ENCODE results near the gene FHAD1.
A peak's percentile ranks its signal among the peaks of the same experiment; 100 is the strongest.
"Not testable (repeated sequence)": the region's sequence is repeated elsewhere in the genome, so short reads cannot be mapped to it uniquely, and the experiment has no call there.

The FHAD1 gene

DNA sequence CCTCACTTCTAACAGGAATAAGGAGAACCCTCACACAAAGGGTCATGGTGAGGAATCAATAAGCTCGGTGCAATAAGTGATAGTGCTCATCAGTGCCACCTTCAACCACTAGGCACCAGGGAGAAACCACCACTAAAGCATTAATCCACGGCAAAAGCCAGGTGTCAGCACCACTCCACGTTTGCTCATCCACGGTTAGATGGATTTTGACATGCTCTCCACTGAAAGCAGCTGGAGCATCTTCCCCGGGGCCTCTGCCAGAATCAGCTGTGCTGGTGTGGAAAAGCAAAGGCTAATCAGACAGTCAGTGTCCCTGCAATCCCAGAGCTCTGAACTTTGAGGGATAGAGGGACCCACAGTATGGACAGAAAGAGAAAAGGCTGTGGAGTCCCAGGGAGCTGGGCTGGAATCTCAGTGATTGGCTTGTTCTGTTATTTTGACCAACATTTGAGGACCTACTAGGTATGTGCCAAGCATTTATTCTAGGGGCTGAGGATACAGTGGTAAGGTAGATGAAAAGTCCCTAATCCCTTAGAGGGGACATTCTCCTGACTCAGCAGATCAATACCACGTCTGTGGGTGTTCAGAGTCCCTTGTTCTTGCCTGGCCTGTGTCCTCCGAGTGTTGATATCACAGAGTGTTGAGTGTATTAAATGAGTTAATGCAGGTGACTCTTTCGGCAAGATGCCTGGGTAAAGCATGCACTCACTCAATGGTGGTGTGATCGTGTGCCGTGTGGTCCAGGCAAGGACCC is 41.3 kb downstream of the FHAD1 start:
- no peak overlapping the region for H3K4me3 ChIP-seq (ENCODE audit: low read depth, low read length)
- H3K27me3 ChIP-seq (replicated peaks), result no peaks in the 10 kb centered on the region
- TF ChIP-seq, protein P1, sequence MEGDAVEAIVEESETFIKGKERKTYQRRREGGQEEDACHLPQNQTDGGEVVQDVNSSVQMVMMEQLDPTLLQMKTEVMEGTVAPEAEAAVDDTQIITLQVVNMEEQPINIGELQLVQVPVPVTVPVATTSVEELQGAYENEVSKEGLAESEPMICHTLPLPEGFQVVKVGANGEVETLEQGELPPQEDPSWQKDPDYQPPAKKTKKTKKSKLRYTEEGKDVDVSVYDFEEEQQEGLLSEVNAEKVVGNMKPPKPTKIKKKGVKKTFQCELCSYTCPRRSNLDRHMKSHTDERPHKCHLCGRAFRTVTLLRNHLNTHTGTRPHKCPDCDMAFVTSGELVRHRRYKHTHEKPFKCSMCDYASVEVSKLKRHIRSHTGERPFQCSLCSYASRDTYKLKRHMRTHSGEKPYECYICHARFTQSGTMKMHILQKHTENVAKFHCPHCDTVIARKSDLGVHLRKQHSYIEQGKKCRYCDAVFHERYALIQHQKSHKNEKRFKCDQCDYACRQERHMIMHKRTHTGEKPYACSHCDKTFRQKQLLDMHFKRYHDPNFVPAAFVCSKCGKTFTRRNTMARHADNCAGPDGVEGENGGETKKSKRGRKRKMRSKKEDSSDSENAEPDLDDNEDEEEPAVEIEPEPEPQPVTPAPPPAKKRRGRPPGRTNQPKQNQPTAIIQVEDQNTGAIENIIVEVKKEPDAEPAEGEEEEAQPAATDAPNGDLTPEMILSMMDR (IDR thresholded peaks at IDR 0.05; ENCODE audit: low read depth, low read length, missing control alignments), result peak; percentile 33
- H3K36me3 ChIP-seq (replicated peaks), result no peaks in the 10 kb centered on the region
- DNase-seq, result no peak
- in situ Hi-C loops (cut with HindIII; ENCODE audit: low pct_ligation_motif_present, low sequenced_read_pairs), result no loop called here
- no peak overlapping the region for H3K27ac ChIP-seq

DNA sequence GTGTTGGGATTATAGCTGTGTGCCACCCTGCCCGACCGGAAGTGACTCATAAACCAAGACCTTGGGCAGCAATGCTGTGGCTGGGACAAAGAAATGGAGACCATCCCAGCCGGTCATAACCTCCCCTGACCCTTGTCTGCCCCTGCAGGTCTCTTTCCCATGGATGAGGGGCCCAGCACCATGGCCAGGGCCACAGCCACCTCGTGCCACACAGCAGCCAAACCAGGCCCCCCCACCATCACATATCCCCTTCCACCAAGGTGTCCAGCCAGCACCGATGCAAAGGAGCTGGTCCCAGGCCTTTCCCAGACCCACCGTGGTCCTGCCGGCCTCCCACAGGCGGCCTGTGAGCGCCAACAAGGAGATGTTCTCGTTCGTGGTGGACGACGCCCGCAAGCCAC is 42.2 kb downstream of the FHAD1 start:
- TF ChIP-seq, protein P1 (IDR thresholded peaks at IDR 0.05; ENCODE audit: low read depth, low read length, missing control alignments), result no peak
- Histone ChIP-seq H3K4me3 (ENCODE audit: low read depth, low read length) (no peak overlapping the region), H3K27me3 (replicated peaks) (no peaks in the 10 kb centered on the region), H3K27ac (no peak overlapping the region), H3K36me3 (replicated peaks) (no peaks in the 10 kb centered on the region)
- in situ Hi-C loops (cut with HindIII; ENCODE audit: low pct_ligation_motif_present, low sequenced_read_pairs), result no loop called here
- no peak for DNase-seq

DNA sequence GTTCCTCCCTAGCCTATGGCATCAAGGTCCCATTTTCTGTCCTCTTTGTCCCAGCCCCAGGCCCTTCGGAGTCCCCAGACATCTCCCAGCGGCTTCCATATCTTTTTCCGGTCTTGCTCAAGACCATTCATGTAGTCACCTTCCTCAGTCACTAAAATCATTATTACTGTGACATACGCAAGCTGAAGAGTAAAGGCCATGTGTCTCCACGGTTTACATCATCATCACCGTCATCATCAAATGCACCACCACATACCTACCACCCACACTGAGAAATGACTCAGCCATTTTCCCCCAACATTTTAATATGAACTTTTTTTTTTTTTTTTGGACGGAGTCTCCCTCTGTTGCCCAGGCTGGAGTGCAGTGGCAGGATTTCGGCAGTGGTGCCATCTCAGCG is 43.4 kb downstream of the FHAD1 start:
- in situ Hi-C loops (cut with HindIII; ENCODE audit: low pct_ligation_motif_present, low sequenced_read_pairs), result no loop called here
- Histone ChIP-seq H3K27me3 (replicated peaks) (no peaks in the 10 kb centered on the region), H3K4me3 (ENCODE audit: low read depth, low read length) (no peak overlapping the region), H3K27ac (no peak overlapping the region), H3K36me3 (replicated peaks) (no peaks in the 10 kb centered on the region)
- TF ChIP-seq, protein P1 (IDR thresholded peaks at IDR 0.05; ENCODE audit: low read depth, low read length, missing control alignments), result no peak
- peak; percentile 83 for DNase-seq

DNA sequence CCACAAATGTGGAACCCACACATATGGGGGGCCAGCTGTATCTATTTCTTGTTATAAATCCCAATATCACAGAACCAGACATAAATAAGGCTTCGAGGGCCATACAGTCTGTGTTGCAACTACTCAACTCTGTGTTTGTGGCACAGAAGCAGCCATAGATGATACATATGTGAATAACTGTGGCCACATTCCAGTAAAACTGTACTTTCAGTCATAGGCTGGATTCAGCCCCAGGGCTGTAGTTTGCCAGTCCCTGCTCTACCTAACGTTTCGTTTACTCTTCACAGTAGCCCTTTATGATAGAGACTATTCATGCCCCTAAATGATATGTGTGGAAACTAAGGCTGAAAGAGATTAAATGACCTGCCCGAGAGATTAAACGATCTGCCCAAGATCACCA is 48.7 kb downstream of the FHAD1 start:
- in situ Hi-C loops (cut with HindIII; ENCODE audit: low pct_ligation_motif_present, low sequenced_read_pairs), result no loop called here
- Histone ChIP-seq H3K27me3 (replicated peaks) (no peaks in the 10 kb centered on the region), H3K27ac (no peak overlapping the region), H3K4me3 (ENCODE audit: low read depth, low read length) (no peak overlapping the region), H3K36me3 (replicated peaks) (no peaks in the 10 kb centered on the region)
- DNase-seq, result no peak
- TF ChIP-seq, protein P1 (IDR thresholded peaks at IDR 0.05; ENCODE audit: low read depth, low read length, missing control alignments), result no peak

DNA sequence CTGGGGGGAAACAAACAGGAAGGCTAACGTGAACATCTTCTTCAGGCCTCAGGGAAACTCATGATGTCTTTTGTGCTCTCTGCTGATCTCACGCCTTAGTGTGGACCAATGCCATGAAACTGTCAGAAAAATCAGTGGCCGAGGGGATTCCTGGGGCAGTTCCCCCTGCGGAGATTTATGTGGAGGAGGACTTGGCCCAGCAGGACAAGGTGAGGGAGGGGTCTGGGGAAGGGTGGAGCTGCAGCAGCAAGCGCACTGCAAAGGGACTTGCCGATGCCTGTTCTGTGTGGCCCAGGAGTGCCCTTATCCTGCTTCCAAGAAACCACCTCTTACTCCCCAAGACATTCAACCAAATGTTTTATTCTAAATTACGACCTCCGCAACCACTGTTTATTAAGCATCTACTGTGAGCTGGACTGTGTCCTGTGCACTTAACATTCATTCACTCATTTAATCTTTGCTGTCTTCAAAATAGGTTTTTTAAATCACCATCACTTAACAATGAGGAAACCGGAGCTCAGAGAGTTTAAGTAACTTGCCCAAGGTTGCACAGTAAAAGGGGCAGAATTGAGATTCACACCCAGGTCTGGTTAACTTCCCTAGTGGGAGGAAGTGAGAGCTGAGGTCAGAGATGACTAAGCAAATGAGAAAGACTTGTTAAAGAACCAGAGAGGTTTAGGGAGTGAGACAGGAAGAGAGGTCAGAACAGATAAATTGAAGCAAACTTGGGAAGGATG is 49.7 kb downstream of the FHAD1 start:
- DNase-seq, result no peak
- no peak overlapping the region for H3K27ac ChIP-seq
- TF ChIP-seq, protein P1 (IDR thresholded peaks at IDR 0.05; ENCODE audit: low read depth, low read length, missing control alignments), result no peak
- in situ Hi-C loops (cut with HindIII; ENCODE audit: low pct_ligation_motif_present, low sequenced_read_pairs), result no loop called here
- H3K4me3 ChIP-seq (ENCODE audit: low read depth, low read length), result no peak overlapping the region
- no peaks in the 10 kb centered on the region for H3K27me3 ChIP-seq (replicated peaks)
- no peaks in the 10 kb centered on the region for H3K36me3 ChIP-seq (replicated peaks)

DNA sequence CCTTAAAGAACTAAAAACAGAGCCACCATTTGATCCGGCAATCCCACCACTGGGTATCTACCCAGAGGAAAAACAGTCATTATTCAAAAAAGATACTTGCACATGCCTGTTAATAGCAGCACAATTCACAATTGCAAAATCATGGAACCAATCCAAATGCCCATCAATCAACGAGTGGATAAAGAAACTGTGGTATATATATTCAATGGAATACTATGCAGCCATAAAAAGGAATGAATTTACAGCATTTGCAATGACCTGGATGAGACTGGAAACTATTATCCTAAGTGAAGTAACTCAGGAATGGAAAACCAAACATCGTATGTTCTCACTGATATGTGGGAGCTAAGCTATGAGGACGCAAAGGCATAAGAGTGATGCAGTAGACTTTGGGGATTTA is 51.0 kb downstream of the FHAD1 start:
- H3K4me3 ChIP-seq (ENCODE audit: low read depth, low read length); DNase-seq: not testable (repeated sequence)

More for the DNA sequence above, 51.0 kb downstream of the FHAD1 start:
- H3K36me3 ChIP-seq (replicated peaks); in situ Hi-C loops (cut with HindIII; ENCODE audit: low pct_ligation_motif_present, low sequenced_read_pairs); H3K27ac ChIP-seq; H3K27me3 ChIP-seq (replicated peaks): not testable (repeated sequence)
